ENCODE measurements around the gene ZFP62. TPM values are rescaled to one million over a fixed set of nuclear protein-coding genes. Genes with fewer than 3 reads are reported as not detected.
A peak's percentile ranks its signal among the peaks of the same experiment; 100 is the strongest.

Gene ZFP62
- total and polyA plus RNA-seq, 7 experiments from 2014 or later = 24.9 to 80.4 (median 31.5) TPM

GRCh38 chr5:180839935-180840334 is 21.1 kb downstream of the ZFP62 start:
- Mint-ChIP-seq H3K4me3 (no peak overlapping the region), H3K27me3 (no peaks in the 10 kb centered on the region), H3K36me3 (peaks cover 0 to 40% (median 13%) of the 10 kb centered on the region in 5 donors), H3K4me1 (peaks cover 2 to 23% (median 12%) of the 10 kb centered on the region in 7 donors), H3K9me3 (peaks cover 0 to 11% (median 0%) of the 10 kb centered on the region in 11 donors), H3K27ac (no peak overlapping the region)
- H3K36me3 ChIP-seq (ENCODE audit: control insufficient read depth in 2 of 3, insufficient read depth in 3 of 3, low read length in 3 of 3) = peaks cover 0 to 30% (median 3%) of the 10 kb centered on the region in 3 experiments
- H3K4me1 ChIP-seq (ENCODE audit: control insufficient read depth in 2 of 2, insufficient read depth in 2 of 2, low read length in 2 of 2) = peaks cover 0 to 4% of the 10 kb centered on the region in 2 donors
- ATAC-seq = no peak
- H3K27ac ChIP-seq (ENCODE audit: low read depth, low read length) = no peak overlapping the region
- no peak for DNase-seq
- ChIA-PET POLR2A (interaction anchor here (0.6 to 2.8 kb wide), 8 partner anchors 8 to 421 kb away, joined by 3 to 11 read pairs (median 4); partner anchors contain the start of gene TRIM52), CTCF (no interaction called here)
- no peaks in the 10 kb centered on the region for H3K27me3 ChIP-seq (ENCODE audit: control insufficient read depth in 2 of 2, insufficient read depth in 2 of 2, low read length in 2 of 2)
- no peak overlapping the region for H3K4me3 ChIP-seq (ENCODE audit: low read length)
- intact Hi-C loops (cut with micrococcal nuclease) = loop anchor here in 1 of 2 donors (10.0 kb wide), 1 partner anchor 155 kb away; no protein-coding TSS in a partner anchor
- H3K9me3 ChIP-seq (ENCODE audit: control insufficient read depth in 2 of 3, low read length in 3 of 3) = no peaks in the 10 kb centered on the region

GRCh38 chr5:180839227-180839626 is 21.8 kb downstream of the ZFP62 start:
- no peak for DNase-seq
- ChIA-PET POLR2A (interaction anchor here (0.6 to 2.8 kb wide), 6 partner anchors 8 to 350 kb away, joined by 3 to 11 read pairs (median 4); no protein-coding TSS in a partner anchor), CTCF (no interaction called here)
- Mint-ChIP-seq H3K36me3 (peaks cover 6 to 42% (median 20%) of the 10 kb centered on the region in 5 donors), H3K4me1 (peaks cover 9 to 30% (median 19%) of the 10 kb centered on the region in 7 donors), H3K27me3 (no peaks in the 10 kb centered on the region), H3K9me3 (peaks cover 0 to 11% (median 0%) of the 10 kb centered on the region in 11 donors), H3K4me3 (no peak overlapping the region), H3K27ac (no peak overlapping the region)
- Histone ChIP-seq H3K27ac (ENCODE audit: low read depth, low read length) (no peak overlapping the region), H3K9me3 (ENCODE audit: control insufficient read depth in 2 of 3, low read length in 3 of 3) (no peaks in the 10 kb centered on the region), H3K4me3 (ENCODE audit: low read length) (no peak overlapping the region), H3K27me3 (ENCODE audit: control insufficient read depth in 2 of 2, insufficient read depth in 2 of 2, low read length in 2 of 2) (no peaks in the 10 kb centered on the region), H3K4me1 (ENCODE audit: control insufficient read depth in 2 of 2, insufficient read depth in 2 of 2, low read length in 2 of 2) (peaks cover 0 to 10% of the 10 kb centered on the region in 2 donors), H3K36me3 (ENCODE audit: control insufficient read depth in 2 of 3, insufficient read depth in 3 of 3, low read length in 3 of 3) (peaks cover 0 to 38% (median 3%) of the 10 kb centered on the region in 3 experiments)
- no peak for ATAC-seq
- intact Hi-C loops (cut with micrococcal nuclease) = loop anchor here in 1 of 2 donors (10.0 kb wide), 1 partner anchor 154 kb away; no protein-coding TSS in a partner anchor

- peaks cover 0 to 40% (median 3%) of the 10 kb centered on the region in 3 experiments for H3K36me3 ChIP-seq (ENCODE audit: control insufficient read depth in 2 of 3, insufficient read depth in 3 of 3, low read length in 3 of 3)
- no peak overlapping the region for H3K27ac ChIP-seq (ENCODE audit: low read depth, low read length)
- H3K4me1 ChIP-seq (ENCODE audit: control insufficient read depth in 2 of 2, insufficient read depth in 2 of 2, low read length in 2 of 2) = peaks cover 12 to 18% of the 10 kb centered on the region in 2 donors
- H3K4me3 ChIP-seq (ENCODE audit: low read length) = no peak overlapping the region
- no peak for DNase-seq
- POLR2A ChIA-PET = interaction anchor here (1.1 to 1.8 kb wide), 6 partner anchors 13 to 34 kb away, joined by 3 to 7 read pairs (median 4); no protein-coding TSS in a partner anchor
- Mint-ChIP-seq H3K4me3 (no peak overlapping the region), H3K27ac (peak overlapping the region in 2 of 9 donors; percentile 42 to 71), H3K36me3 (peaks cover 6 to 46% (median 19%) of the 10 kb centered on the region in 5 donors), H3K9me3 (peaks cover 0 to 11% (median 0%) of the 10 kb centered on the region in 11 donors), H3K27me3 (no peaks in the 10 kb centered on the region), H3K4me1 (peaks cover 18 to 43% (median 37%) of the 10 kb centered on the region in 7 donors)
- CTCF ChIA-PET = interaction anchor here (0.8 to 1.3 kb wide), 2 partner anchors 10 to 13 kb away, joined by 3 read pairs; no protein-coding TSS in a partner anchor
- H3K9me3 ChIP-seq (ENCODE audit: control insufficient read depth in 2 of 3, low read length in 3 of 3) = no peaks in the 10 kb centered on the region
- no peak for ATAC-seq
- H3K27me3 ChIP-seq (ENCODE audit: control insufficient read depth in 2 of 2, insufficient read depth in 2 of 2, low read length in 2 of 2) = no peaks in the 10 kb centered on the region
- intact Hi-C loops (cut with micrococcal nuclease) = loop anchor here in 1 of 2 donors (10.0 kb wide), 1 partner anchor 153 kb away; no protein-coding TSS in a partner anchor
Observed at GRCh38 chr5:180837478-180837877, 23.6 kb downstream of the ZFP62 start.

GRCh38 chr5:180832638-180833068 is 28.4 kb downstream of the ZFP62 start:
- H3K4me3 ChIP-seq (ENCODE audit: low read length) = peak overlapping the region; percentile 62
- peaks cover 0 to 45% (median 0%) of the 10 kb centered on the region in 3 experiments for H3K36me3 ChIP-seq (ENCODE audit: control insufficient read depth in 2 of 3, insufficient read depth in 3 of 3, low read length in 3 of 3)
- ChIA-PET POLR2A (interaction anchor here (0.6 to 4.9 kb wide), 7 partner anchors 16 to 428 kb away, joined by 3 to 273 read pairs (median 5); partner anchors contain the start of genes MGAT1 and TRIM52), CTCF (interaction anchor here (0.5 to 1.4 kb wide), 3 partner anchors 29 to 34 kb away, joined by 3 to 5 read pairs (median 3); partner anchors contain the start of gene MGAT1)
- H3K27ac ChIP-seq (ENCODE audit: low read depth, low read length) = peak overlapping the region; percentile 95
- no peaks in the 10 kb centered on the region for H3K27me3 ChIP-seq (ENCODE audit: control insufficient read depth in 2 of 2, insufficient read depth in 2 of 2, low read length in 2 of 2)
- H3K27ac Mint-ChIP-seq = peak overlapping the region; percentile 96 to 99 (median 98)
- H3K9me3 ChIP-seq (ENCODE audit: control insufficient read depth in 2 of 3, low read length in 3 of 3) = peaks cover 0 to 3% (median 0%) of the 10 kb centered on the region in 3 experiments
- H3K4me3 Mint-ChIP-seq = peak overlapping the region; percentile 97 to 100 (median 98)
- peaks cover 0 to 12% (median 0%) of the 10 kb centered on the region in 11 donors for H3K9me3 Mint-ChIP-seq
- DNase-seq (peak in 7 of 9 donors; percentile 51 to 80 (median 70)), ATAC-seq (peak; percentile 65)
- H3K27me3 Mint-ChIP-seq = no peaks in the 10 kb centered on the region
- peaks cover 6 to 48% (median 35%) of the 10 kb centered on the region in 5 donors for H3K36me3 Mint-ChIP-seq
- peaks cover 34 to 68% (median 62%) of the 10 kb centered on the region in 7 donors for H3K4me1 Mint-ChIP-seq
- intact Hi-C loops (cut with micrococcal nuclease) = loop anchor here in 1 of 2 donors (10.0 kb wide), 1 partner anchor 148 kb away; no protein-coding TSS in a partner anchor
- H3K4me1 ChIP-seq (ENCODE audit: control insufficient read depth in 2 of 2, insufficient read depth in 2 of 2, low read length in 2 of 2) = peaks cover 29 to 32% of the 10 kb centered on the region in 2 donors

GRCh38 chr5:180831139-180832093 is 29.7 kb downstream of the ZFP62 start:
- intact Hi-C loops (cut with micrococcal nuclease) = loop anchor here (1.0 to 10.0 kb wide), 5 partner anchors 21 to 147 kb away; partner anchors contain the start of gene ZFP62 (in 2 of the 2)
- Mint-ChIP-seq H3K4me3 (peak overlapping the region; percentile 97 to 100 (median 98)), H3K9me3 (peaks cover 0 to 12% (median 1%) of the 10 kb centered on the region in 11 donors), H3K27me3 (no peaks in the 10 kb centered on the region), H3K36me3 (peaks cover 6 to 47% (median 31%) of the 10 kb centered on the region in 5 donors), H3K27ac (peak overlapping the region; percentile 96 to 100 (median 98)), H3K4me1 (peaks cover 35 to 67% (median 58%) of the 10 kb centered on the region in 7 donors)
- no peaks in the 10 kb centered on the region for H3K27me3 ChIP-seq (ENCODE audit: control insufficient read depth in 2 of 2, insufficient read depth in 2 of 2, low read length in 2 of 2)
- H3K4me3 ChIP-seq (ENCODE audit: low read length) = peak overlapping the region; percentile 62
- POLR2A ChIA-PET = interaction anchor here (0.7 to 4.9 kb wide), 26 partner anchors 8 to 430 kb away, joined by 3 to 273 read pairs (median 5); partner anchors contain the start of genes MGAT1, RACK1, TRIM41 and TRIM52
- peaks cover 0 to 33% (median 0%) of the 10 kb centered on the region in 3 experiments for H3K36me3 ChIP-seq (ENCODE audit: control insufficient read depth in 2 of 3, insufficient read depth in 3 of 3, low read length in 3 of 3)
- peak overlapping the region; percentile 95 for H3K27ac ChIP-seq (ENCODE audit: low read depth, low read length)
- H3K4me1 ChIP-seq (ENCODE audit: control insufficient read depth in 2 of 2, insufficient read depth in 2 of 2, low read length in 2 of 2) = peaks cover 29 to 32% of the 10 kb centered on the region in 2 donors
- DNase-seq (peak; percentile 60 to 85 (median 70)), ATAC-seq (peak; percentile 76)
- CTCF ChIA-PET = interaction anchor here (0.7 to 2.4 kb wide), 13 partner anchors 10 to 351 kb away, joined by 3 to 9 read pairs (median 3); partner anchors contain the start of gene MGAT1
- H3K9me3 ChIP-seq (ENCODE audit: control insufficient read depth in 2 of 3, low read length in 3 of 3) = peaks cover 0 to 3% (median 0%) of the 10 kb centered on the region in 3 experiments

Measured in naive thymus-derived CD4-positive, alpha-beta T cell (primary cell).